ENCODE data around the gene MRC2.
"Not testable (repeated sequence)": the region's sequence is repeated elsewhere in the genome, so short reads cannot be mapped to it uniquely, and the experiment has no call there.

Gene MRC2

GRCh38 chr17:62679866-62680377 lies 52.5 kb downstream of the MRC2 start:
- DNase-seq (ENCODE audit: low spot score) = no peak

GRCh38 chr17:62680541-62681052 lies 53.1 kb downstream of the MRC2 start:
- DNase-seq (ENCODE audit: low spot score) = no peak

DNA sequence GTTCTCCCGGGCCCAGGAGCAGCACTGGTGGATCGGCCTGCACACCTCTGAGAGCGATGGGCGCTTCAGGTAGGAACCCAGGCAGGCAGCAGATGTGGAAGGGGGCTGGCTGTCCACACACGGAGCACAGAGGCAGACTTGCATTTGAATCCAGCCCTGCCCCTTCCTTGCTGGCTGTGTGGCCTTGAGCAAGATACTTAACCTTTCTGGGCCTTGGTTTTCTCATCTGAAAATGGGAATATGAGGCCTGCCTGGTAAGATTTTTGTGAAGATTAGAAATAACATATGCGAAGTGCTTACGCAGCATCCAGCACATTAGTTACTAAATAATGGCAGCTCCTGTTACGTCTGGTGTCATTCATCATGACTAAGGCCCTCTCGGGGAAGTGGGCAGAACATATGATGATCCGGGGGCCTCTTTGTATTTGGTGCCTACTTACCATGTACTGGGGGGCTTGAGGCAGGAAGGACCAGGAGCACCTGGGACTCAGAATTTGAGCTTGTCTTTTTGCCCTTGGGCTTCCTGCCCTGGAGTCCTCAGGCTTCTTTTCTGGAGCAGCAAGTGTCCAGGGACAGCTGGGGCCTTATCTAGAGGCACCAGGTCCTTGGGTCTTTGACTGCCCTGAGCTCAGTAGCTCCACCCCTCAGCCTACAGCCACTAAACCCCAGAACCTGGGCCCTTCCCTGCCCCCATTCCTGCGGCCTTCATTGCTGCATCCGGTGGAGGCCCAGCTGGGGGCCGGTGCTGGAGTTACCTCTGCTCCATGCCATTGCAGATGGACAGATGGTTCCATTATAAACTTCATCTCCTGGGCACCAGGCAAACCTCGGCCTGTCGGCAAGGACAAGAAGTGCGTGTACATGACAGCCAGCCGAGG lies 53.8 kb downstream of the MRC2 start:
- no peak for DNase-seq (ENCODE audit: low spot score)

DNA sequence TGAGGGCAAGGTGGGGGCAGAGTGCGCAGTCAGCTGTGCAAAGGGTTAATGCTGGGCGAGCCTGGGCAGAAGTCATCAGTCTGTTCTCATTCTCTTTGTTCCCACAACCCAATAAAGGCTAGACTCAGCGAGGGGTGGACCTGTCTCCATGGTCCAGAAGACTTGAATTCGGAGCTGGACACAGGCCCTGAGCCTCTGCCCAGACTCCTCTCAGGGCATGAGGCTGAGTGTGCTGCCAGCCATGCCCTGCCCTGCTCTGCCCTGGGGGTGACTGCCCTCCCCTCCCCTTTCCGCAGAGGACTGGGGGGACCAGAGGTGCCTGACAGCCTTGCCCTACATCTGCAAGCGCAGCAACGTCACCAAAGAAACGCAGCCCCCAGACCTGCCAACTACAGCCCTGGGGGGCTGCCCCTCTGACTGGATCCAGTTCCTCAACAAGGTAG lies 54.5 kb downstream of the MRC2 start:
- no peak for DNase-seq (ENCODE audit: low spot score)

- DNase-seq (ENCODE audit: low spot score) = no peak
Observed at GRCh38 chr17:62684179-62684578, 56.7 kb downstream of the MRC2 start.

DNA sequence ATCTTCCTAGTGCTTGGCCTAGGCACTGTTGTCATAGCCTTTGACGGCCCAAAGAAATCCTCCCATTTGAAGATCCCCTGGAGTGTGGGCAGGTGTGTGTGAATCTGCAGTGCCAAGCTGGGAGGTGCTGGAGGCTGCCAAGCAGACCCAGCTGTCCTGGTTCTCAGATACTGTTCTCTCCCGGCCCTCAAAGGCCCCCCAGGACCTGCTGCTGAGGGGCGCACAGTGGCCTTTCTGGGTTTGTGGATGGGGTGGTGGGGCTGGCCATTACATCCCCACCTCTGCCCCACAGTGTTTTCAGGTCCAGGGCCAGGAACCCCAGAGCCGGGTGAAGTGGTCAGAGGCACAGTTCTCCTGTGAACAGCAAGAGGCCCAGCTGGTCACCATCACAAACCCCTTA lies 60.5 kb downstream of the MRC2 start:
- no peak for DNase-seq (ENCODE audit: low spot score)

DNA sequence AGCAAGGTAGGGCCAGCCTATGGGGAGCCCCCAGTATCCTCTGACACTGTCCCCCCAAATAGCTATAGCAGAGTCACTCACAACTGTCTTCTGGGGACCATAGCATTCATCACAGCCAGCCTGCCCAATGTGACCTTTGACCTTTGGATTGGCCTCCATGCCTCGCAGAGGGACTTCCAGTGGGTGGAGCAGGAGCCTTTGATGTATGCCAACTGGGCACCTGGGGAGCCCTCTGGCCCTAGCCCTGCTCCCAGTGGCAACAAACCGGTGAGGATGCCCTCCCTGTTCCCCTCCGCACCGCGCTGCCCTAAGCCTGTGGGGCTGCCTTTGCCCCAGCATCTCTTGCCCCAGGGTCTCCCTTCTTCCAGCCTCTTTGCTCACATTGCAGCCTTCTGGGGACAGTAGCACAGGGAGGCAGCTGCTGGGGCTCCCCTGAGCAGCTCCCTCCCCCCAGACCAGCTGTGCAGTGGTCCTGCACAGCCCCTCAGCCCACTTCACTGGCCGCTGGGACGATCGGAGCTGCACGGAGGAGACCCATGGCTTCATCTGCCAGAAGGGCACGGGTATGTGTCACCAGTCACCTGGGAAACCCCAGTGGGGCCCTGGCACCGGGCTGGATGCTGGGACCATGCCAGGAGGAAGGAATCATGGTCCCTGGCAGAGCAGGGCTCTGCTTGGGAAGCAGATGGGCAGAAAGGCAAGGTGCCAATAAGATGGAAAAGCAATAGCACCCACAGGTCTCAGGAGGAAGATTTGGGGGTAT lies 61.1 kb downstream of the MRC2 start:
- no peak for DNase-seq (ENCODE audit: low spot score)

DNA sequence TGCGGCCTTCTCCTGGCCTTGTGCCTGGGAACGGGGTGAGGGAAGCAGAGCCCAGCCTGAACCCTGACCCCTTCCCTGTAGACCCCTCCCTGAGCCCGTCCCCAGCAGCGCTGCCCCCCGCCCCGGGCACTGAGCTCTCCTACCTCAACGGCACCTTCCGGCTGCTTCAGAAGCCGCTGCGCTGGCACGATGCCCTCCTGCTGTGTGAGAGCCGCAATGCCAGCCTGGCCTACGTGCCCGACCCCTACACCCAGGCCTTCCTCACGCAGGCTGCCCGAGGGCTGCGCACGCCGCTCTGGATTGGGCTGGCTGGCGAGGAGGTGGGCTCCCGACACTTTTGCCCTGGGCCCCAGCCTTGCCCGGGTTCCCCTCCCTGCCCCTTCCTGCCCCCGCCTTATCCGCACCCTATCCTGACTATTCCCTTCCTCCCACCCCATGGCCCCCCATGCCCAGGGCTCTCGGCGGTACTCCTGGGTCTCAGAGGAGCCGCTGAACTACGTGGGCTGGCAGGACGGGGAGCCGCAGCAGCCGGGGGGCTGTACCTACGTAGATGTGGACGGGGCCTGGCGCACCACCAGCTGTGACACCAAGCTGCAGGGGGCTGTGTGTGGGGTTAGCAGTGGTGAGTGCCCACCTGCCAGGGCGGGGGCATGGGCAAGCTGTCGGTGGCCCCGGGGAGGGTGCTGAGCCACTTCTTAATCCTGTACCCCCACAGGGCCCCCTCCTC lies 62.1 kb downstream of the MRC2 start:
- DNase-seq (ENCODE audit: low spot score) = no peak

DNA sequence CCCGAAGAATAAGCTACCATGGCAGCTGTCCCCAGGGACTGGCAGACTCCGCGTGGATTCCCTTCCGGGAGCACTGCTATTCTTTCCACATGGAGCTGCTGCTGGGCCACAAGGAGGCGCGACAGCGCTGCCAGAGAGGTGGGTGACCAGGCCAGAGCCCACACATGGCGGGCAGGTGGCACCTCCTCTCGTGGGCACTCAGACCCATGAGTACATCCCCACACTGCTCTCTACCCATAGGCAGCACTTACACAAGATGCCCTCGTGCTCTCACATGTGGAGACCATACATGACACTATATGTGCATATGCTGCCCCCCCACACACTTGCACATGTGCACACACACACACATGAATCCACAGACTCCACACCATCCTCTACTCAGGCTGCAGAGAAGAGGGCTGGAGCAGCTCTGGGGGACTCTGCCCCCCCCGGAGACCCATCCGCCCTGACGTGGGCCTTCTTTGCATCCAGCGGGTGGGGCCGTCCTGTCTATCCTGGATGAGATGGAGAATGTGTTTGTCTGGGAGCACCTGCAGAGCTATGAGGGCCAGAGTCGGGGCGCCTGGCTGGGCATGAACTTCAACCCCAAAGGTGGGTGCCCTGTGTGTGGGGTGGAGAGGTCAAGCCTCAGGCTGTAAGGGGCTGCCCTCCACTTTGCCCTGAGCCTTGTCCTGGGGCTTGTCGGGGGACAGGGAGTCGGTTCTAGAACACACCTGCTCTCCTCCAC lies 62.9 kb downstream of the MRC2 start:
- no peak for DNase-seq (ENCODE audit: low spot score)

DNA sequence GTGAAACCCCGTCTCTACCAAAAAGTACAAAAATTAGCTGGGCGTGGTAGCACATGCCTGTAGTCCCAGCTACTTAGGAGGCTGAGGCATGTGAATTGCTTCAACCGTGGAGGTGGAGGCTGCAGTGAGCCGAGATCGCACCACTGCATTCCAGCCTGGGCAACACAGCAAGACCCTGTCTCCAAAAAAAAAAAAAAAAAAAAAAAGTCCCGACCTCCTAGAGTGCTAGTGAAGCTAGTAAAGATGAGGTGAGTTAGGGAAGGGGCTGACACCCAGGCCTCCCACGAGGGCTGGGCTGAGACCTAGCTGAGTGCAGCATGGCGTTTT lies 64.1 kb downstream of the MRC2 start:
- DNase-seq (ENCODE audit: low spot score) = not testable (repeated sequence)

GRCh38 chr17:62692159-62692651 lies 64.7 kb downstream of the MRC2 start:
- no peak for DNase-seq (ENCODE audit: low spot score)

- peak; percentile 60 for DNase-seq (ENCODE audit: low spot score)
Observed at GRCh38 chr17:62692721-62693431, 65.4 kb downstream of the MRC2 start.

- no peak for DNase-seq (ENCODE audit: low spot score)
Observed at GRCh38 chr17:62693616-62694409, 66.3 kb downstream of the MRC2 start.

DNA sequence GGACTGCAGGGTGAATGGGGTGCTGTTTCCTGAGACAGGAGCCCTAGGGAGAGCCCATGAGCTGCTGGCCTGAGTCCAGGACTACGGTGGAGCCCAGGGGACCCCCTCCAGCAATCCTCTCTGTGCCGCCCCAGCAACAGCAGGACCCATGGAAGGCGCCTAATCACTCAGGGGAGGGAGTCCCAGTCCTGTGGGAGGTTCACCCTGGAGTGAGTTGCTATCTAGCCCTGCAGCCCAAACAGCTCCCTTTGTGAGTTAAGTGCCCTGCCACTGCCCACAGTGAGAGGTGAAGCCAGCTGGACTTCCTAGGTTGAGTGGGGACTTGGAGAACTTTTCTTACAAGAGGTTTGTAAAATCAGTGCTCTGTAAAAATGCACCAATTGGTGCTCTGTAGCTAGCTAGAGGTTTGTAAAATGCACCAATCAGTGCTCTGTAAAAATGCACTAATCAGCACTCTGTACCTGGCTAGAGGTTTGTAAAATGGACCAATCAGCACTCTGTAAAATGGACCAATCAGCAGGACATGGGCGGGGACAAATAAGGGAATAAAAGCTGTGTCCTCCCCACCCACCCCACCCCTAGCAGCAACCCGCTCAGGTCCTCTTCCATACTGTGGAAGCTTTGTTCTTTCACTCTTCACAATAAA lies 67.7 kb downstream of the MRC2 start:
- not testable (repeated sequence) for DNase-seq (ENCODE audit: low spot score)

GRCh38 chr17:62696256-62696655 lies 68.8 kb downstream of the MRC2 start:
- no peak for DNase-seq (ENCODE audit: low spot score)

DNA sequence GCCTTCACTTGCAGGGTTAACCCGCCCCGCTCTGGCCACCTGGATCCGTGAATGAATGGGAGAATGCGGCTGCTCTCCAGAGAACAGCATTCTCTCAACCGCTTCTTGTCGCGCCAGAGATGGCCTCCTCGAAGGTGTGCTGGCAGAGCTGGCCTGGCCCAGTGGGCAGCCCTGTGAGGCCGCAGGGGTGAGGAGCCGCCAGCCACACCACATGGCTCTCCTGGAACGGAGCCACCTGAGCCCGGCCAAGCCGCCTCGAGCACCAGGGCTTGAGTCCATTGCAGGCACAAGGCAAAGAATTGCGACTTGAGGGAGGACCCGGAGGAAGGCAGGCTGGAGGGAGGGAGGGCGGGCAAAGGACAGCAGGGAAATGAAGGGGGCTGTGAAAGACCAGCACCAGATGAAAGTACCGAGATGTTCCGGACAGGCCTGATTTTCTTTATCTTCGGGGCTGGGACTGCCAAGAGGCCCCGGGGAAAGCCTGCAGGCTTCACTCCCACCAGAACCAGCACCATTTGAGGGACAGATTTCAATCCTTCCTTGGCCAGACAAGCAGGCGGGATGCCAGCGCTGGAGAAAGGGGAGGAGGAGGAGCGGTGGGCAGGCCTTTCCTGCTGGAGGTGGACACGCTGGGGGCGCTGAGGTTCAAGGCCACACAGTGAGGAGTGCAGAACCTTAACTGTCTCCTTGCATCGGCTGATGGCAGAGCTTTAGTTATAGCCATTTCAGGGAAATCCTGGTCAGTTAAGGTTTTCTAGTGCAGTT lies 69.4 kb downstream of the MRC2 start:
- DNase-seq (ENCODE audit: low spot score) = no peak

DNA sequence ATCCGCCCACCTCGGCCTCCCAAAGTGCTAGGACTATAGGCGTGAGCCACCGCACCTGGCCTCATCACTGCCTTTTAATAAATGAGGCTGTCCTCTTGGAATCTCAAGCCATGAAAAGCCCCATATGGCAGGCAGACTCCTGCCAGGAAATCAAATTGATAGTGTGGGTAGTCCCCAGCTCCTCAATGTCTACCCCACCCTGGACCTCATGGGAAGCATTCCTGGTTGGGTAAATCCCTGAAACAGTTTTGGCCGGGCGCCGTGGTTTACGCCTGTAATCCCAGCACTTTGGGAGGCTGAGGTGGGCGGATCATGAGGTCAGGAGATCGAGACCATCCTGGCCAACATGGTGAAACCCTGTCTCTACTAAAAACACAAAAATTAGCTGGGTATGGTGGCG lies 71.0 kb downstream of the MRC2 start:
- not testable (repeated sequence) for DNase-seq (ENCODE audit: low spot score)

- no peak for DNase-seq (ENCODE audit: low spot score)
Observed at GRCh38 chr17:62700964-62701705, 73.7 kb downstream of the MRC2 start.

All from HuH-7 (cell line).